Parathyroid adenoma (tissue), 2 donors: ENCODE results near the gene SRSF5.

ENCODE experiments used
- H2AFZ ChIP-seq: fragments of 300-600 bp; sonication (generic); one replicate; pipeline ENCODE4 v1.7.0; 2017; ENCODE audit warnings: antibody characterized with exemption, mild to moderate bottlenecking
- H3K27ac ChIP-seq: fragments of 300-600 bp; sonication (generic); one replicate; pipeline ENCODE4 v1.7.0; 2017
- H3K27me3 ChIP-seq: fragments of 300-600 bp; sonication (generic); one replicate; pipeline ENCODE4 v1.7.0; 2017; ENCODE audit warnings: low read length; ENCODE audit not compliant: control insufficient read depth, insufficient read depth
- H3K36me3 ChIP-seq: fragments of 300-600 bp; sonication (generic); one replicate; pipeline ENCODE4 v1.7.0; 2017; ENCODE audit warnings: low read length; ENCODE audit not compliant: control insufficient read depth, insufficient read depth
- H3K4me1 ChIP-seq: fragments of 300-600 bp; sonication (generic); one replicate; pipeline ENCODE4 v1.7.0; 2017; ENCODE audit warnings: control low read depth
- H3K4me2 ChIP-seq: fragments of 300-600 bp; sonication (generic); one replicate; pipeline ENCODE4 v1.7.0; 2017; ENCODE audit warnings: low read length
- H3K4me3 ChIP-seq: fragments of 300-600 bp; sonication (generic); one replicate; pipeline ENCODE4 v1.7.0; 2017; ENCODE audit warnings: low read depth, low read length
- H3K79me2 ChIP-seq: fragments of 300-600 bp; sonication (generic); one replicate; pipeline ENCODE4 v1.7.0; 2017; ENCODE audit warnings: control low read depth
- H3K9ac ChIP-seq: fragments of 300-600 bp; sonication (generic); one replicate; pipeline ENCODE4 v1.7.0; 2017; ENCODE audit warnings: mild to moderate bottlenecking
- H3K9me3 ChIP-seq: fragments of 300-600 bp; sonication (generic); one replicate; pipeline ENCODE4 v1.7.0; 2017; ENCODE audit warnings: low read length; ENCODE audit not compliant: control insufficient read depth
- TF ChIP-seq, protein P1 (sequence below): fragments of 300-600 bp; sonication (generic); IDR thresholded peaks from one replicate; pipeline ENCODE4 v1.7.0; 2017; ENCODE audit warnings: antibody characterized with exemption, mild to moderate bottlenecking
- donor health status: primary hyperparathyroidism.

Gene SRSF5

DNA sequence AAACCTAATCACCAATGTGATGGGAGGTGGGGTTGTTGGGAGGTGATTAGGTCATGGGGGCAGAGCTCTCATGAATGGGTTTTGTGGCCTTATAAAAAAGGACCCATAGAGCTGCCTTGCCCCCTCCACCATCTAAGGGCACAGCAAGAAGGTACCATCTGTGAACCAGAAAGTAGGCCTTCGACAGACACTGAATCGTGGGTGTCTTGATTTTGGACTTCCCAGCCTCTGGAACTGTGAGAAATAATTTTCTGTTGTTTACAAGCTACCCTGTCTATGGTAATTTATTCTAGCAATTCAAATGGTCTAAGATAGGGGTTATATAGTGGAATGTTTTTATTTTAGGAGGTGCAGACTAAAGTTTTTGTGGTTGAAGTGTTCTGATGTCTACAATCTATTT, 38.0 kb downstream of the SRSF5 start:
- H3K4me1 ChIP-seq, result no peaks in the 10 kb centered on the region
- H3K27ac ChIP-seq, result no peak overlapping the region
- no peaks in the 10 kb centered on the region for H3K36me3 ChIP-seq
- no peak overlapping the region for H2AFZ ChIP-seq
- no peak overlapping the region for H3K4me3 ChIP-seq
- no peak overlapping the region for H3K4me2 ChIP-seq
- H3K9me3 ChIP-seq, result no peaks in the 10 kb centered on the region
- H3K9ac ChIP-seq, result no peak overlapping the region
- TF ChIP-seq, protein P1, sequence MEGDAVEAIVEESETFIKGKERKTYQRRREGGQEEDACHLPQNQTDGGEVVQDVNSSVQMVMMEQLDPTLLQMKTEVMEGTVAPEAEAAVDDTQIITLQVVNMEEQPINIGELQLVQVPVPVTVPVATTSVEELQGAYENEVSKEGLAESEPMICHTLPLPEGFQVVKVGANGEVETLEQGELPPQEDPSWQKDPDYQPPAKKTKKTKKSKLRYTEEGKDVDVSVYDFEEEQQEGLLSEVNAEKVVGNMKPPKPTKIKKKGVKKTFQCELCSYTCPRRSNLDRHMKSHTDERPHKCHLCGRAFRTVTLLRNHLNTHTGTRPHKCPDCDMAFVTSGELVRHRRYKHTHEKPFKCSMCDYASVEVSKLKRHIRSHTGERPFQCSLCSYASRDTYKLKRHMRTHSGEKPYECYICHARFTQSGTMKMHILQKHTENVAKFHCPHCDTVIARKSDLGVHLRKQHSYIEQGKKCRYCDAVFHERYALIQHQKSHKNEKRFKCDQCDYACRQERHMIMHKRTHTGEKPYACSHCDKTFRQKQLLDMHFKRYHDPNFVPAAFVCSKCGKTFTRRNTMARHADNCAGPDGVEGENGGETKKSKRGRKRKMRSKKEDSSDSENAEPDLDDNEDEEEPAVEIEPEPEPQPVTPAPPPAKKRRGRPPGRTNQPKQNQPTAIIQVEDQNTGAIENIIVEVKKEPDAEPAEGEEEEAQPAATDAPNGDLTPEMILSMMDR, result no peak
- no peaks in the 10 kb centered on the region for H3K79me2 ChIP-seq
- no peaks in the 10 kb centered on the region for H3K27me3 ChIP-seq

DNA sequence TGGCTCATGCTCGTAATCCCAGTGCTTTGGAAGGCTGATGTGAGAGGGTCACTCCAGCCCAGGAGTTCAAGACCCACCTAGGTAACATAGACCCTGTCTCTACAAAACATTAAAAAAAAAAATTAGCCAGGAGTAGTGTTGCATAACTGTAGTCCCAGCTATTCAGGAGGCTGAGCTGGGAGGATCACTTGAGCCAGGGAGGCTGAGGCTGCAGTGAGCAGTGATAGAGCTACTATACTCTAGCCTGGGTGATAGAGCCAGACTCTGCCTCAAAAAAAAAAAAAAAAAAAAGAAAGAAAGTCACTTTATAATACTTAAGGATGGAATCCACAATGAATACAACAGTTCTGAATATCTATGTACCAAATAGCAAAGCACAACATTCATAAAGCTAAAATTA, 40.2 kb downstream of the SRSF5 start:
- H3K4me3 ChIP-seq, result no peak overlapping the region
- H3K27ac ChIP-seq, result no peak overlapping the region
- no peaks in the 10 kb centered on the region for H3K36me3 ChIP-seq
- H2AFZ ChIP-seq, result no peak overlapping the region
- TF ChIP-seq, protein P1, result no peak
- H3K79me2 ChIP-seq, result no peaks in the 10 kb centered on the region
- no peaks in the 10 kb centered on the region for H3K4me1 ChIP-seq
- no peak overlapping the region for H3K9ac ChIP-seq
- H3K9me3 ChIP-seq, result no peaks in the 10 kb centered on the region
- H3K4me2 ChIP-seq, result no peak overlapping the region
- no peaks in the 10 kb centered on the region for H3K27me3 ChIP-seq

DNA sequence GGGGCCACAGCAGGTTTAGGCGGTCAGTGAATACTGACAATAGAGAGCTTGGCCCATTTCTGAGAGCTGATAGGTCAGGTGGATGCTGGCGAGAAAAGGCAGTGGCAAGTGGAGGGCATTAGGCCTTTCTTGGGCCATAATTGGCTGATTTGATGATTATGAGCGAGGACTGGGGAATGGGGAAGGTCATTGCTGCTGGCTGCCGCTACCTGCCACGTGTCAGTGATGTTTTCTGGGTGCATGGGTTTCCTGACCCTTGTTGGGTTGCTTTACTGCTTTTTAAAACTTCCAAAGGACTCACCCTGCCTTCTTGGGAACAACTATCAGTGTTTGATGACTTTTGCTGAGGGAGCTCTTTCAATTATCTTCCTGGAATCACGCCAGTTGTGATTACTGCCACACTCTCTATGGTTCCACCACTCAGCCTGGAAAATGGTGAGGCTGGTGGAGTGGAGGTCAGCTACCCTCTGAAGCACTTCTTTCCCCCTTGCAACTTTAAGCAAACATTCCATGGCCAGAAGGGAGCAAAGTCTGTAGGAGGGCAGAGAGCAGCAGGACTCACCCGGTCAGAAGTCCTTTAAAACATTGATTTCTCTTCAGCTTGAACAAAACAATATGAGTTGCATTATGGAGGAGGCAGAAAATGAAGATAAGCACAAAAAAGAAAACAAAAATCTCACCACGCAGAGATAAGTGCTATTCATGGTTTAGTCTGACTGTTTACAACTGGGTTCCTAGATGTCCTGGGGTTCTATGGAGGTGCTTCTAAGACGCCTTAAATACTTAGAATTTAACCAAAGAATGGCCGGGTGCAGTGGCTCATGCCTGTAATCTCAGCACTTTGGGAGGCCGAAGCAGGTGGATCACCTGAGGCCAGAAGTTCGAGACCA, 42.2 kb downstream of the SRSF5 start:
- Histone ChIP-seq H3K9ac (no peak overlapping the region), H2AFZ (no peak overlapping the region), H3K36me3 (no peaks in the 10 kb centered on the region), H3K4me1 (no peaks in the 10 kb centered on the region), H3K27me3 (no peaks in the 10 kb centered on the region), H3K9me3 (no peaks in the 10 kb centered on the region), H3K4me3 (no peak overlapping the region), H3K27ac (no peak overlapping the region), H3K79me2 (no peaks in the 10 kb centered on the region), H3K4me2 (no peak overlapping the region)
- TF ChIP-seq, protein P1, result no peak

DNA sequence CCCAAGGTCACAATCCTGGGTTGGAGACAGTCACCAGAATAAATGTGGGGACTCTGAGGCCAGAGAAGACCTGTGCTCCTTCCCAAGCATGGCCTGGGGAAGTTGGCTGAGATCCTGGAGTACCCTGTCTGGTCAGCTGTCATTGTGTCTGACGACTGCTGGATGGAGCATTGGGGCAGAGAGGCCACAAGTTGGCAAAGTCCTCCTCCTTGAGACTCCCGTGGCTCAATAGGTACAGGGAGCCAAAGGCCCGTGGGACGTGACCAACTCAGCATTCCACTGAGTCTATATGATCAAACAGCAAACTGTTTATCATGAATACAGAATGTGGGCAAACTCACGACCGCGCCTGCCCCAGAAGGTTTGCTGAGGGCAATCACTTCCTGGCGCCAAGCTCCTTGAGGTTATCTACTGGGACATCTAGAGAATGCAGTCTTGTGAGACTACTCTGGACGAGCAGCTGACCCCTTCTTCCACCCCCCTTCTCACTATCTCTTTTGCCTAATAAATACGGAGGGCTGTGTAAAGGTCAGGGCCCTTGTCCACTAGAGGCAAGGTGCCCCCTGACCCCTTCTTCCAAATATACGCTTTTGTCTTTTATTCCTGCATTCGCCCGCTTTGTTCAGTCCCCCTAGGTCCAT, 44.4 kb downstream of the SRSF5 start:
- Histone ChIP-seq H2AFZ (no peak overlapping the region), H3K36me3 (no peaks in the 10 kb centered on the region), H3K4me3 (no peak overlapping the region), H3K79me2 (no peaks in the 10 kb centered on the region), H3K27me3 (no peaks in the 10 kb centered on the region), H3K4me2 (no peak overlapping the region), H3K4me1 (no peaks in the 10 kb centered on the region), H3K9ac (no peak overlapping the region), H3K27ac (no peak overlapping the region), H3K9me3 (no peaks in the 10 kb centered on the region)
- TF ChIP-seq, protein P1, result no peak
